OCI-LY7 (cell line): Measurements from ENCODE around the gene CCDC12. TPM values are rescaled to one million over a fixed set of nuclear protein-coding genes. Genes with fewer than 3 reads are reported as not detected.

ENCODE experiments used
- BruUV-seq: library from RNA; stranded (reverse); fragments of 400-500 nt; replicated peaks from 2 replicates; lab custom pipeline; 2021; lab: Mats Ljungman, UMichigan
- CTCF ChIA-PET: fragments of 300-600 bp; sonication (Branson Sonifier 250); formaldehyde crosslinking; loops from one replicate; lab custom pipeline; 2022; ENCODE audit warnings: antibody characterized with exemption; ENCODE audit not compliant: unreplicated experiment; lab: Charles Lee
- POLR2A ChIA-PET: fragments of 300-600 bp; sonication (Branson Sonifier 250); formaldehyde crosslinking; loops from one replicate; lab custom pipeline; 2022; ENCODE audit warnings: antibody characterized with exemption; lab: Charles Lee
- DNase-seq: peaks from one replicate; pipeline ENCODE4 v3.0.0-alpha.2; 2015; ENCODE audit warnings: low spot score
- H2AFZ ChIP-seq: fragments of 200-600 bp; sonication (generic), shearing (Covaris generic); 2 replicates; pipeline ENCODE4 v1.6.1; 2014; ENCODE audit warnings: mild to moderate bottlenecking, antibody characterized with exemption, low read length, moderate library complexity
- H3K27ac ChIP-seq: fragments of 200-600 bp; sonication (generic); 2 replicates; pipeline ENCODE4 v1.5.1; 2014; ENCODE audit warnings: mixed run types, low read depth, mild to moderate bottlenecking, moderate library complexity, low read length, inconsistent platforms; ENCODE audit not compliant: poor library complexity, severe bottlenecking
- H3K36me3 ChIP-seq: fragments of 200-600 bp; sonication (generic); 2 replicates; pipeline ENCODE4 v1.6.1; 2014; ENCODE audit warnings: mild to moderate bottlenecking, antibody characterized with exemption, low read length, moderate library complexity, mixed read lengths; ENCODE audit not compliant: insufficient read depth
- H3K4me1 ChIP-seq: fragments of 200-600 bp; sonication (generic); 2 replicates; pipeline ENCODE4 v1.5.1; 2014; ENCODE audit warnings: mild to moderate bottlenecking, low read length; ENCODE audit not compliant: insufficient read depth, poor library complexity, severe bottlenecking
- H3K4me2 ChIP-seq: fragments of 200-600 bp; sonication (generic); 2 replicates; pipeline ENCODE4 v1.6.1; 2014; ENCODE audit warnings: mild to moderate bottlenecking, low read length
- H3K4me3 ChIP-seq: fragments of 200-600 bp; sonication (generic); 2 replicates; pipeline ENCODE4 v1.5.1; 2014; ENCODE audit warnings: mild to moderate bottlenecking, low read depth, low read length; ENCODE audit not compliant: poor library complexity, severe bottlenecking
- H3K79me2 ChIP-seq: fragments of 200-600 bp; sonication (generic); 2 replicates; pipeline ENCODE4 v1.6.1; 2016; ENCODE audit warnings: low read depth, mild to moderate bottlenecking, low read length, moderate library complexity, mixed read lengths; ENCODE audit not compliant: insufficient read depth
- H3K9me2 ChIP-seq: fragments of 200-600 bp; sonication (generic); 2 replicates; pipeline ENCODE4 v1.6.1; 2016; ENCODE audit warnings: mild to moderate bottlenecking, low read length, mixed read lengths; ENCODE audit not compliant: insufficient read depth
- H3K9me3 ChIP-seq: fragments of 200-600 bp; sonication (generic); 2 replicates; pipeline ENCODE4 v1.6.1; 2014; ENCODE audit warnings: mild to moderate bottlenecking, mixed run types, low read length, mixed read lengths
- H4K20me1 ChIP-seq: fragments of 200-600 bp; sonication (generic); 2 replicates; pipeline ENCODE4 v1.6.1; 2014; ENCODE audit warnings: mild to moderate bottlenecking, antibody characterized with exemption, low read length, moderate library complexity, mixed read lengths; ENCODE audit not compliant: insufficient read depth
- CTCF ChIP-seq: fragments of 200-600 bp; sonication (generic); conservative IDR thresholded peaks from 2 replicates; pipeline ENCODE4 v1.5.1; 2014; ENCODE audit warnings: mild to moderate bottlenecking, antibody characterized with exemption, low read length, moderate library complexity, mixed read lengths
- EZH2phosphoT487 ChIP-seq: fragments of 200-600 bp; sonication (generic); IDR thresholded peaks from 2 replicates; pipeline ENCODE4 v1.6.1; 2018; ENCODE audit warnings: low read depth, borderline replicate concordance, mild to moderate bottlenecking, mixed run types, antibody characterized with exemption, low read length, moderate library complexity, mixed read lengths
- intact Hi-C: fragments of 100-400 bp; cut with micrococcal nuclease; formaldehyde crosslinking; loops from one replicate; pipeline ENCODE4 v1.10.0; 2022; ENCODE audit not compliant: unreplicated experiment
- total RNA-seq, 2 experiments: library from RNA; depleted of rRNA in 1 of 2; stranded (reverse); fragments of >200 nt in 1 of 2; shearing (Covaris generic) in 1 of 2; gene quantifications; 2 replicates each; pipeline ENCODE4 v1.2.3, GENCODE V29; 2014 to 2022

Gene CCDC12
- total RNA-seq, 2 experiments from 2014 or later = 74.9 to 116 TPM

- CTCF ChIA-PET = no interaction called here
- no peaks in the 10 kb centered on the region for H4K20me1 ChIP-seq
- H3K4me2 ChIP-seq = no peak overlapping the region
- no peaks in the 10 kb centered on the region for H3K36me3 ChIP-seq
- TF ChIP-seq EZH2phosphoT487 = no peak
- no peak for TF ChIP-seq CTCF
- H3K9me3 ChIP-seq = no peaks in the 10 kb centered on the region
- intact Hi-C loops = no loop called here
- no peak for DNase-seq
- no peaks in the 10 kb centered on the region for H3K9me2 ChIP-seq
- H3K4me3 ChIP-seq = no peak overlapping the region
- no peaks in the 10 kb centered on the region for H3K79me2 ChIP-seq
- no peak overlapping the region for H3K27ac ChIP-seq
- POLR2A ChIA-PET = no interaction called here
- no peaks in the 10 kb centered on the region for H3K4me1 ChIP-seq
- H2AFZ ChIP-seq = no peak overlapping the region
- no TSS peak for BruUV-seq
Measured at GRCh38 chr3:46894256-46894655, 82.3 kb downstream of the CCDC12 start.

GRCh38 chr3:46893763-46894162 is 82.8 kb downstream of the CCDC12 start:
- TF ChIP-seq EZH2phosphoT487 (no peak), CTCF (no peak)
- DNase-seq = no peak
- no peak overlapping the region for H3K4me2 ChIP-seq
- H3K79me2 ChIP-seq = no peaks in the 10 kb centered on the region
- H3K36me3 ChIP-seq = no peaks in the 10 kb centered on the region
- H4K20me1 ChIP-seq = no peaks in the 10 kb centered on the region
- no peak overlapping the region for H3K4me3 ChIP-seq
- H3K9me2 ChIP-seq = no peaks in the 10 kb centered on the region
- intact Hi-C loops = no loop called here
- ChIA-PET CTCF (no interaction called here), POLR2A (no interaction called here)
- H2AFZ ChIP-seq = no peak overlapping the region
- no peaks in the 10 kb centered on the region for H3K9me3 ChIP-seq
- no peak overlapping the region for H3K27ac ChIP-seq
- no TSS peak for BruUV-seq
- H3K4me1 ChIP-seq = no peaks in the 10 kb centered on the region

GRCh38 chr3:46893146-46893748 is 83.3 kb downstream of the CCDC12 start:
- H3K4me3 ChIP-seq = no peak overlapping the region
- no TSS peak for BruUV-seq
- no peaks in the 10 kb centered on the region for H4K20me1 ChIP-seq
- ChIA-PET POLR2A (no interaction called here), CTCF (no interaction called here)
- H3K4me1 ChIP-seq = no peaks in the 10 kb centered on the region
- H3K9me2 ChIP-seq = no peaks in the 10 kb centered on the region
- no peaks in the 10 kb centered on the region for H3K9me3 ChIP-seq
- no peaks in the 10 kb centered on the region for H3K79me2 ChIP-seq
- H3K4me2 ChIP-seq = no peak overlapping the region
- no peak overlapping the region for H2AFZ ChIP-seq
- H3K27ac ChIP-seq = no peak overlapping the region
- TF ChIP-seq CTCF = no peak
- no peak for TF ChIP-seq EZH2phosphoT487
- no peaks in the 10 kb centered on the region for H3K36me3 ChIP-seq
- no peak for DNase-seq
- intact Hi-C loops = no loop called here
